ENCODE measurements around the gene ONECUT3. TPM values are rescaled to one million over a fixed set of nuclear protein-coding genes. Genes with fewer than 3 reads are reported as not detected.

The ONECUT3 gene
- total RNA-seq, 2 donors from 2014 or later = not detected

DNA sequence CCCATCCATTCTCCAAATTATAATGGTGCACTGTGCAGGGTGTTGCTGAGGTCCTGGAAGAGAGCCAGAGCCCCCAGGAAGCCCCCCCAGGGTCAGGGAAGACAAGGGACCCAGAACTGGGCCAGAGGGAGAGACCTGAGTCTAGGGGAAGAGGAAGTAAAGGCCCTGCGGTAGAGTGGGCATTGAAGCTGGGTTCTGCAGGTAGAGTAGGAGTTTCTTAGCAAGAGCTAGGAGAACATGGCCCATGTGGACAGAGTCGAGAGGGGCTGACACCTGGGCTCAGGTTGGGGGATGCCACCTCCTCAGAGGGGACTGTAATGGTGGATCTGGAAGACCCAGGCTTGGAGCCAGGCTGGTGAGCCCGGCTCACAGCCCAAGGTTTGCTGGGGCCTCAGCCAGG, 17.0 kb upstream of the ONECUT3 start:
- intact Hi-C loops (cut with DNase I) = no loop called here

DNA sequence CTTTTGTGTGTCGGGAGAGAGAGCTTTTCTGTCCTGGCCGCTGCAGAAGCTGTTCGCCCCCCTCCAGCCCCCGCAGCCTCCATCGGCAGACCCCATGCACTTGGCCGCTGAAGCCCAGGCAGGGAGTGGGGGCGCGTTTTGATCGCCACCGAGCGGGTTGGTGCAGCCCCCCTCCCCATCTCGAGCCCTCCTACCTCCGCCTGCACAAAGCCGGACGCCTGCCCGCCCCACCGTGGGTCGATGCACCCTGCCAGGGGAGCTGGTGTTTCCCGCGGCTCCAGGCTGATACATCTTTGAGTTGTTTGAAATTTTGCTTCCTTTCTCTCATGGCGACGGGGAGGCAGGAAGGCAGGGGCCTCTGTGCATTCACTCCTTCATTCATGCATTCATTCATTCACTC, 16.4 kb upstream of the ONECUT3 start:
- DNase-seq (ENCODE audit: low spot score) = no peak
- intact Hi-C loops (cut with DNase I) = no loop called here

More for the DNA sequence above, 17.0 kb upstream of the ONECUT3 start:
- DNase-seq (ENCODE audit: low spot score) = no peak

DNA sequence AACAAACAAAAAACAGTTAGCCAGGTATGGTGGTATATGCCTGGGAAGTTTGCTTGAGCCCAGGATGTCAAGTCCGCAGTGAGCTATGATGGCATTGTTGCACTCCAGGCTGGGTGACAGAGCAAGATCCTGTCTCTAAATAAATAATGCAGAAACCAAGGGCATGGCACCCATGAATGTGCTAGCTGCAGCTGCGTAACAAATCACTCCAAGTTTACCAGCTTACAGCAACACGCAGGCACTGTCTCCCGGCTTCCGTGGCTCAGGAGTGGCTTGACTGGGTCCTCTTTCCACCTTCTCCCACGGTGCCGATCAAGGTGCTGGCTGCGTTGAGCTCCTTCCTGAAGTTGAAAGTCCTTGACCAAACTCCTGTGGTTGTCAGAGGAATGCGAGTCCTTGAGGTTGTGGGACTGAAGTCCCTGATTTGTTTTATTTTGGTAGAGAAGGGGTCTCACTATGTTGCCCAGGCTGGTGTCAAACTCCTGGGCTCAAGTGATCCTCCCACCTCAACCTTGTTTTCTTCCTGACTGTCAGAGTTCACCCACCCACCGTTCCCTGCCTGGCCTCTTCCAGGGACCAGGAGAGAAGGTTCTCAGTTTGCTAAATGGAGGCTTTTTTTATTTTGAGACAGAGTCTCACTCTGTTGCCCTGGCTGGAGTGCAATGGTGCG, 13.2 kb upstream of the ONECUT3 start:
- intact Hi-C loops (cut with DNase I) = loop anchor here in 1 of 2 donors (5.0 kb wide), 1 partner anchor 1712 kb away; no protein-coding TSS in a partner anchor
- DNase-seq (ENCODE audit: low spot score) = no peak

DNA sequence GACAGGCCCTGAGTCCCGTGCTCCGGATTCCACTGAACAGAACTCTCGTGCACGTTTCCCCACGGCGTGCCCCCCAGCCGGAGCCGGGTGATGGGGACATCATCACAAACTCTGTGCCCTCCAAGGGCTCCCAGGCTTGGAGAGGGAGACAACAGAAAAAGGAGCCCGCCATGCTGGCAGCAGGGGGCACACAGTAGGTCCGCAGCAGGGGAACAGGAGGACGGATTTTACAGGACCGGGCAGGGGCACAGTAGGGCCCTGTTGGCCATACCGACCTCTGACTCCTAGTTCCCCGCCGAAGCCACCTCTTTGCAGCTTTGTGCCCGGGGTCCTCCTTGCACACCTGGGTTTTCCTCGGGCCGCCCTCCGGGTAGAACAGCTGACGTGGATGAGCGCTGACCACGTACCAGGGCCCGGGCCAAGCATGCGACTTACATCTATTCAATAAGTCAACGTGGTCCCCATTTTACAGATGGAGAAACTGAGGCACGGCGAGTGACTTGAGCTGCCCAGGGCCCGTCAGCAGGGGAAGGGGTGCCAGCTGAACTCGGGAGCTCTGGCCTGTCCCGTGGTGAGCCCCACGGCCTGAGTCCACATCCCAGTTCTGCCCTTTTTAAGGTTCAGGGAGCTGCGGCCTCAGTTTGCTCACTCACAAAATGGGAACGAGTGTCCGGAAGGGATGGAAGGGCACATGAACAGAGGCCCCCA, 10.2 kb upstream of the ONECUT3 start:
- no peak for DNase-seq (ENCODE audit: low spot score)
- intact Hi-C loops (cut with DNase I) = loop anchor here in 1 of 2 donors (5.0 kb wide), 1 partner anchor 1709 kb away; no protein-coding TSS in a partner anchor

DNA sequence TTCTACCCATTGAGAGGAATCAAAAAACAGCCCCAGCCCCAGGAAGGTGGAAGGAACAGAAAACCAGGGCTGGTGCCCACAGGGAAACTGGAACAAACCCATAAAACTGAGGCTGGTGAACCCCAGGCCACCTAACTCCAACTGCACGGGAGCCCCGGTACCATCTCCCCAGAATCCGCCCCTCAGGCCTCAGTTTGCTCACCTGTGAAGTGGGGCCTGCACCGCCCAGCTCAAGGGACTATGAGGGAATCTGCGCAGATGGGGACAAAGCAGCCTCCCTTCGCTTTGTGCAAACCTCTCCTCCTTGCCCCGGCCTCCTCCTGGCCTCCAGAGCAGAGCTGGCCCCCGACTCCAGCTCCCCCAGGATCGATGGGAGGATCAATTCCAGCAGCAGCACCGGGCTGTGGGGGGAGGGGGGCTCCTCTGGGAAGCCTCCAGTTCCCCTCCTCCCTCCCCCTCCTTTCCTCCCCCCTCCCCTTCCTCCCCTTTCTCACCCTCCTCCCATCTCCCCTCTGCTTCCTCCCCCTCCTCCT, 9.1 kb upstream of the ONECUT3 start:
- intact Hi-C loops (cut with DNase I) = loop anchor here in 1 of 2 donors (5.0 kb wide), 1 partner anchor 1708 kb away; no protein-coding TSS in a partner anchor
- no peak for DNase-seq (ENCODE audit: low spot score)

- intact Hi-C loops (cut with DNase I) = loop anchor here in 1 of 2 donors (5.0 kb wide), 1 partner anchor 1707 kb away; no protein-coding TSS in a partner anchor
- DNase-seq (ENCODE audit: low spot score) = no peak
These were observed 8.3 kb upstream of the ONECUT3 start for GRCh38 chr19:1744822-1745563.

GRCh38 chr19:1745589-1746031, 7.7 kb upstream of the ONECUT3 start:
- no peak for DNase-seq (ENCODE audit: low spot score)

DNA sequence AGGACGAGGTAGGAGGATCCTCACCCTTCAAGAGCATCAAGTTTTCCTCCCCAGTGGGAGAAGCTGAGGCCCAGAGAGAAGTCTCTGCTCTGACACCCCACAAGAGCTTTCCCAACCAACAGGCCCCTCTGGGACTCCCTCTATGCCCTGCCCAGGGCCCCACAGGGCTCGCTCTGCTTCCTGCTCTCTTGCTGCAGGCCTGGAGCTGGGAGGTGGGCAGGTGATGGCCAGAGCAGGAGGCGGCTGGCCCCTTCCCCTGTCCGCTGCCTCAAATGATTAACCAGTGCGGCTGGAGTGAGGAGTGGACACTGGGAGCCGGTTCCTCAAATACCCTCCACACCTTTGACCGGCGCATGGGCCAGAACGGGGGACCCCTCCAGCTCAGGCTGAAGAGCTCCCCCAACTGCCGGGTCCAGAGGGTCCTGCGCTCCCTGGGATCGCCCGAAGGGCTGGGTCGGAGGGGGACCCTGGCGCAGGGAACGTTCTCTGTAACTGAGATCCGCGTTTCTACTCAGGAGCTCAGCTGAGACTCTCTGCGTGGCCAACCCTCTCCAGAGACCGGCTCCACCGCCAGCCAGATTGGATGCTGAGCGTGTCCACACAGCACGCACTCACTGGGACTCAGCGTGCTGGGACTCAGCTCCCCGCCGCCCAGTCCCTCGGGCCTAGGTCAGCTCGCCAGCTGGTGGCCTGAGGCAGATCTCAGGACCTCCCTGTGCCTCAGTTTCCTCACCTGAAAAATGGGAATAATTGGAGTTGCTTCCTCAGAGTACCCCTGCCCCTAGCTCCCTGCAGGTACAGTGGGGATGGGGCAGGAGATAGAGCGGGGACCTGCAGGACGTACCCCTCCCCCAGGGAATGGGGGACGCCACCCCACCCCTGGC, 6.7 kb upstream of the ONECUT3 start:
- DNase-seq (ENCODE audit: low spot score) = no peak

More at GRCh38 chr19:1745589-1746031, 7.7 kb upstream of the ONECUT3 start:
- intact Hi-C loops (cut with DNase I) = no loop called here

DNA sequence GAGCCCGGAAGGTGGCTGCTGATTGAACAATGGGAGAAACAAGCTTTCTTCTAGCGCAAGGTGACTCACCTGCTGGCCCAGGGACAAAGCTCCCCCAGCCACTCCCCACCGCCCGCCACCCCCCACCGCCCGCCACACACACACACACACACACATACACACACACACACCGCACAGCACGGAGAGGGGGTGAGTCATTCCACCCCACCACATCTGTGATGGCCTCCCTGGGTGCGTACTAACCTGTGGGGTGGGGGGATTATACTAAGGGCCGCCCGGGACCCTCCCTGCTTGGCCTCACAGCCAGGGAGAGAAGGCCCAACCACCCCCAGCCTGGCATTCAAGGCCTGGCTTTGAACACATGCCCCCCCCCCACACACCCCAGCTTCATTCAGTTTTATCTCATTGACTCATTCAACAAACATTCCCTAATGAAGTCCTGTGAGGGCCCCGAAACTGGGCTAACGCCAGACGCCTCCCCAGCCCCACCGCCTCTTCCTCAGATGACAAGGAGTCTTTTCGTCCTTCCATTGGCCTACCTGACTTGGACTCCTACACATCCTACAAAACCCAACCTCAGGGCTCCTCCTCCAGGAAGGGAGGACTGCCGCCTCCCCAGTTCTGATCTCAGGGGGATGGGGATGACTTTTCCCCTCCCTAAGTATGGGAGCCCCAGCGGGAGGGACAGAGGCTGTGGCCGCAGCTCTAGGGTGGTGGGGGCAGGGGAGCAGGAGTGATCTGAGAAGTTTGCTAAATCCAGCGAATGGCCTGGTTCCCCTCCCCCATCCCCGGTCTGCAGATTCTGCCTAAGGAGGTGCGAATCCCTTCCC, 5.8 kb upstream of the ONECUT3 start:
- no peak for DNase-seq (ENCODE audit: low spot score)
- intact Hi-C loops (cut with DNase I) = no loop called here

More for the DNA sequence above, 6.7 kb upstream of the ONECUT3 start:
- intact Hi-C loops (cut with DNase I) = no loop called here

DNA sequence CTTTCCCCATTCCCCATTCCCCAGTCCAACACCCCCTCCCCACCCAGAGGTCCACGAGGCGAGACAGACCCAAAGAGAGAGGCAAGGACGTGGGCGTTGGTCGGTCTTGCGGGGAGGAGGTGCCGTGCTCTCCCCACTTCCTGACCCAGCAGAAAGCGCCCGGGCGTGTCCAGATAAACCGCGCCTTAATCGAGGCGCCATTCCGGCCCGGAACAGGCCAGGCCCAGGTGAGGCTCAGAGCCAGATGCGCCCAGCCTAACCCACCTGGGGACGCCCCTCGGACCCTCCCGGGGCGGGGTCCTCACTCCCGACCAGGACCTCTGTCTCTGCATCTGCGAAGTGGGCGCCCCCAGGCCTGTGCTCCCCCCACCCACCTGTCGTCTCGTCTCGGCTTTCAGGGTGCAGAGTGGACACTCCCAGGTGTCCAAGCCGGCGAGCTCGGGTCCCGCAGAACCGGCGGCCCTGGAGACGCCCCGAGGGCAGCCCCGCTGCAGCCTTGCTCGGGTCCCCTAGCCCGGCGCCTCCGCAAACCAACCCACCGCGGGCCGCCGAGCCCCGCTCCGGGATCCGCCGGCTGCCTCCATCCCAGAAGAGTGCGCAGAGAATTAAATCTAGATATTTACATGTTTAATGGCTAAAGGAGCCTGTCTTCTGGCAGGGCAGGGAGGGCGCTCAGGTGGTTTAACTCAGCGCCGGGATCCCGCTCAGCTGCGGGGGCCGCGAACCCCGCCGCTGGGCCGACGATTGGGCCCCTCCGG, 5.0 kb upstream of the ONECUT3 start:
- no peak for DNase-seq (ENCODE audit: low spot score)
- intact Hi-C loops (cut with DNase I) = no loop called here

GRCh38 chr19:1748873-1749341, 4.4 kb upstream of the ONECUT3 start:
- intact Hi-C loops (cut with DNase I) = no loop called here
- DNase-seq (ENCODE audit: low spot score) = no peak

DNA sequence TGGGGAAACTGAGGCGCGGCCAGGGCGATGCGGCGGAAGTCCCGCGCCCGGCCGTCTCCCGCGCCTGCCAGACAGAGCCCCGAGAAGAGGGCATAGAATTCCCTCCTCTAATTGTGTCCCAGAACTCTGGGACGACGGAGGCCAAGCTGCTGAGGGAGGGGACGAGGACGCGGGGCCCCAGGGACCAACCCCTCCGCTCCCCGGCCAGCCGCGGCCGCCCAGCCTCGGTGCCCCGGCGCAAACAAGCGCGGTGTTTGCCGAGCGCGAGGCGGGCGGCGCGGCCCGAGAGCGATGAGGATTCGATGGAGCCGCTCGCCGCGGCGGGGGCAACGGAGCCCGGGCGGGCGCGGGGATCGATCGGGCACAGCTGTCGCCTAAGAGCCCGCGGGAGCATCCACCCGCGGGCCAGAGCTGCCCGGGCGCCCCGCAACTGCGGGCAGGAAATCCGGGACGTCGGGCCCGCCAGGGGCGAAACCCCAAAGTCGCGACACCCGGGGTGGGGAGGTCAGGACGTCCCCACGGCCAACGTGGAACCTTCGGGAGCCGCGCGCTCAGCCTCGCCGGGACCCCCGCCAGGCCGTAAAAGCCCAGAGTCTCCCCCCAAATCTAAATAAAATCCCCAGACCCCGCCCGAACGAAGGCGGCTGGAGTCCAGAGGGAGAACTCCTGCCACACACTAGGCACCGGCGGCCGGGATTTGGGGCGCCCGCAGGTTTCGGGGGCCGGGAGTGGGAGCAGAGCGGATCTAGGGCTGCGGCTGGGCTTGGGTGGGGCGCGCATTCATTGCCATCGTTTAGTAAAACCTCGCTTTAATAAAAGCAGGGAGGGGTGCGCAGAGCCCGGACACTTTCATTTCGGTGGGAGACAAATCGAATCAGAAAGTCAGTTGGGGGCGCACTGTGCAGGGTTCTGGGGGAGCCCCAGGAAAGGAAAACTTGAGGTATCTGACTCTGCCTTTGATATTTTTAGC, 3.6 kb upstream of the ONECUT3 start:
- no peak for DNase-seq (ENCODE audit: low spot score)
- intact Hi-C loops (cut with DNase I) = loop anchor here in 1 of 2 donors (1.0 kb wide), 1 partner anchor 48 kb away; no protein-coding TSS in a partner anchor

GRCh38 chr19:1750343-1751021, 2.8 kb upstream of the ONECUT3 start:
- no peak for DNase-seq (ENCODE audit: low spot score)
- intact Hi-C loops (cut with DNase I) = loop anchor here in 1 of 2 donors (1.0 kb wide), 1 partner anchor 49 kb away; no protein-coding TSS in a partner anchor

DNA sequence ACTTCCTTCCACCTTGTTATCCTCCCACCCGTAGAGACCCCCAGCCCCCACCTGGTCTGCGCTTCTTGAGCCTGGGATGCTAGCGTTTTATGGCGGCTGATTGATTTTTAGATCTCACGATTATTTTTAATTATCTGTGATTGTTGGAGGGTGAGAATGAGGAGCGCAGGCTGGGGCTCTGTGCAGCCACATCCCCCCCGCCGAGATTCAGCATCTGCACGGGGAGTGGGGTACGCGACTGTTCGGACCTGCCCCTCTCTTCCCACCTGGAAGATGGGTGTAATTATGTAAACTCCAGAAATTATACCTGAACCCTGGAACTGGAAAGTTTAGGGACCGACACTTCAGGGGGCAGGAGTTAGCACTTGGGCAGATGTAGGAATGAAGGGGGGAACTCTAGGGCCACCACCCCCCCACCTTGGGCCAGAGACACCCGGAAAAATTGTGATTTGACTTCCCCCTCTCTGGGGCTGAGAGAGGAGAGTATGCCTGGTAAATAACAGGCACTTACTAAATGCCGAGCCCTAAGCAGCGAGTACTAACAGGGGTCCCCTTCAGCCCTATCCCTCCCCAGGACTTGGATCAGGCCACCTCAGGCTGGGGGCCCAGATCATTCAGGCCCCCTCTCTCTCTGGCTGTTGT, 1.8 kb upstream of the ONECUT3 start:
- DNase-seq (ENCODE audit: low spot score) = no peak
- intact Hi-C loops (cut with DNase I) = no loop called here

Measured in posterior vena cava (tissue), 2 donors.